C4-2B (cell line): ENCODE results near the gene ERCC8.

ENCODE experiments used
- ZFX ChIP-seq: fragments of 450-650 bp; IDR thresholded peaks from 2 replicates; pipeline ENCODE4 v1.6.1; 2017
- TF ChIP-seq, protein P1 (sequence below): fragments of 450-650 bp; conservative IDR thresholded peaks from 2 replicates; pipeline ENCODE4 v1.5.1; 2017; ENCODE audit warnings: mild to moderate bottlenecking

DNA sequence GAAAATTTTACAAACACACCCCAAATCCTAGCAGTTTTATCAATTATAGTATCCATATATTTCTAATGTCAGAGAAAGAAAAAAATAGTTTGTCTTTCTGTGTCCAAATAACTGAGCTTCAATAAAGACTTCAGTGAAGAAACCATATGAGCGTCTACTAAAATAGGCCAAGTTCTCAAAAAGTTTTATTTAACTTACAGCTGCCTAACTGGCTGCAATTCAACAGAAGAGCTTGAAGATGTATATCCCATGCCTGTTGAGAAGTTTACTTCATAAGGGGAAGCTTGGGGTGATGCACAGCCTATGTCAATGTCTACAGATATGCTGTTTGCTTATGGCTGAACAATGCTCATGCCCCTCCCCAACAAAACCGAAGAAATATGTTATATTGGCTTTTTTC lies 57.1 kb downstream of the ERCC8 start:
- TF ChIP-seq, protein P1, sequence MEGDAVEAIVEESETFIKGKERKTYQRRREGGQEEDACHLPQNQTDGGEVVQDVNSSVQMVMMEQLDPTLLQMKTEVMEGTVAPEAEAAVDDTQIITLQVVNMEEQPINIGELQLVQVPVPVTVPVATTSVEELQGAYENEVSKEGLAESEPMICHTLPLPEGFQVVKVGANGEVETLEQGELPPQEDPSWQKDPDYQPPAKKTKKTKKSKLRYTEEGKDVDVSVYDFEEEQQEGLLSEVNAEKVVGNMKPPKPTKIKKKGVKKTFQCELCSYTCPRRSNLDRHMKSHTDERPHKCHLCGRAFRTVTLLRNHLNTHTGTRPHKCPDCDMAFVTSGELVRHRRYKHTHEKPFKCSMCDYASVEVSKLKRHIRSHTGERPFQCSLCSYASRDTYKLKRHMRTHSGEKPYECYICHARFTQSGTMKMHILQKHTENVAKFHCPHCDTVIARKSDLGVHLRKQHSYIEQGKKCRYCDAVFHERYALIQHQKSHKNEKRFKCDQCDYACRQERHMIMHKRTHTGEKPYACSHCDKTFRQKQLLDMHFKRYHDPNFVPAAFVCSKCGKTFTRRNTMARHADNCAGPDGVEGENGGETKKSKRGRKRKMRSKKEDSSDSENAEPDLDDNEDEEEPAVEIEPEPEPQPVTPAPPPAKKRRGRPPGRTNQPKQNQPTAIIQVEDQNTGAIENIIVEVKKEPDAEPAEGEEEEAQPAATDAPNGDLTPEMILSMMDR: no peak
- TF ChIP-seq ZFX: no peak
